ENCODE data around the gene BICRA.
"Not testable (repeated sequence)": the region's sequence is repeated elsewhere in the genome, so short reads cannot be mapped to it uniquely, and the experiment has no call there.

The BICRA gene

GRCh38 chr19:47631681-47632446 lies 22.9 kb downstream of the BICRA start:
- no peak for DNase-seq

- DNase-seq = peak in 2 of 3 experiments; percentile 15 to 41
Observed at GRCh38 chr19:47633517-47633916, 24.6 kb downstream of the BICRA start.

GRCh38 chr19:47633996-47634395 lies 25.1 kb downstream of the BICRA start:
- DNase-seq = peak in 1 of 3 experiments; percentile 27

GRCh38 chr19:47635152-47635754 lies 26.3 kb downstream of the BICRA start:
- DNase-seq = not testable (repeated sequence)

- no peak for DNase-seq
Observed at GRCh38 chr19:47637550-47637949, 28.6 kb downstream of the BICRA start.

DNA sequence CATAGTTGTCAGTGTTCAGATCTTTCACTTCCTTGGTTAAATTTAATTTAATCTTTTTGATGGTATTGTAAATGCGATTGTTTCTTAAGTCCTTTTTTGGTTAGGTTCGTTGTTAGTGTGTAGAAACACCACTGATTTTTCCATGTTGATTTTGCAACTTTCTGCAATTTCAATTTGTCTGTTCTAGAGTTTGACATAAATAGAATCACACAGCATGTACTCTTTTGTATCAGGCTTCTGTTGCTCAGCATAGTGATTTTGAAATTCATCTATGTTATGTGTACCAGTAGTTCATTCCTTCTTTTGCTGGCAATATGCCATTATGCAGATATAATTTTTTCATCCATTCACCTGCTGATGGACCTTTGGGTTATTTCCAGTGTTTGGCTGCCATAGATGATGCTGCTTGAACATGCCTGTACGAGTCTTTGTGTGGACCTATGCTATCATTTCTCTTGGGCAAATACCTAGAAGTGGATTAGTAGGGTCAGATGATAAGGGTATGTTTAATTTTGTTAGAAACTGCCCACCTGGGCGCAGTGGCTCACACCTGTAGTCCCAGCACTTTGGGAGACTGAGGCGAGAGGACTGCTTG lies 33.1 kb downstream of the BICRA start:
- DNase-seq = no peak

DNA sequence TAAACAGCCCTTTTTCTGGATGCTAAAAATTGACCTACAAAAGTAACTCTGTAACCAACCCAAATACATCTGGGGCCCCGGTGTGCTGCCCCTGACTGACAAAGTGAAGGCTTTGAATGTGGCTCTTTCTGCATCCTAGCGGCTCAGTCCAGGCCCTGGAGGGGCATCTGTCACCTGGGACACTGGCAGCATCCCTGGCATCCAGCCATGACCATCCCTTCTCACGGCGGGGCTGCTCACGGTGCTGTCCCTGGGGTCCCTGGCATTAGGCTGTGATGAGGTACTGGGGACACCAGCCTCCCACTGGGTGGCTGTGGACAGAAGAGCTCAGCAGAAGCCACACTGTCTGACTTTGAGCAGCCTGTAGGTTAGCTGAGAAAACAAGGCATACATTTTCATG lies 34.3 kb downstream of the BICRA start:
- no peak for DNase-seq

GRCh38 chr19:47644199-47644598 lies 35.3 kb downstream of the BICRA start:
- DNase-seq = no peak

DNA sequence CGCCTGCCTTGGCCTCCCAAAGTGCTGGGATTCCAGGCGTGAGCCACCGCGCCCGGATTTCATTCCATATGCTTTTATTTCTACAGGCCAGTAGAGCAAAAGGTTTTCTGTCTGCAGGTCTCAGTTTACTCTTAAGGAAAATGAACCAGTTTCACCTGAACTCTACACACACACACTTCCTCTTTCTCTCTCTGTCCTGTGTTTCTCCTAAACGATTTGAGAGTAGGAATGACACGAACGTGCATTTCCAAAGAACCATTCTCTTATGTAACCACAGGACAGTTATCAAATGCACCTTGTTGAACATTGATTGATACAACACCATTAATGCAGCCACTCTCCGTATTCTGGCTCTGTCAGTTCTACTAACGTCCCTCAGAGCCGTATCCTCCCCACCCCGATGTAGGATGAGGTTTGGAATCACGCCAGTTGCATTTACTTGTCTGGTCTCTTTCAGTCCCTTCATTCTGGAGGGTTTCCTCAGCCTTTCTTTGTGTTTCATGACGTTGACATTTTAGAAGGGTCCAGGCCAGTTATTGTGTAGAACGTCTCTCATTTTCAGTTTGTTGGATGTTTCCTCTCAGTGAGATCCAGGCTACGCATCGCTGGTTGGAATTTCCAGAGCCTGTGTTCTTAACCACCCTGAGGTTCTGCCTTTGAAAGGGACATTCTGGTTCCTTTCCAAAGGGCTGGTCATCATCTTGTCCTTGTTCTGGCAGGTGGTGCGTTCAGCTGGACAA lies 36.0 kb downstream of the BICRA start:
- DNase-seq = peak in 1 of 3 experiments; percentile 14

DNA sequence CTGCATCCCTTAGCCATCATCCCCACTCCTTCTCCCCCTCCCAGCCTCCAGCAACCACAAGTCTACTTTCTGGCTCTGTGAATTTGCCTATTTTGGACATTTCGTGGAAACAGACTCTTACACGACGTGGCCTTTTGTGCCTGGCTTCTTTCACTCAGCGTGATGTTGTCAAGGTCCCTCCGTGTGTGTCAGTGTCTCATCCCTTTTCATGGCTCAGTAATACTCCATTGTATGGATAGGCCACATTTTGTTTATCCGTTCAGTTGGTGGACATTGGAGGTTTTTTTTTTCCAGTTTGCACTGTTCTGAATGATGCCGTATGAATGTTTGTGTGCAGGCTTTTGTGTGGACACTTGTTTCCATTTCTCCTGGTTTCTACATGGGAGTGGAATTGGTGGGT lies 38.0 kb downstream of the BICRA start:
- no peak for DNase-seq

- DNase-seq = no peak
Observed at GRCh38 chr19:47649588-47649987, 40.7 kb downstream of the BICRA start.

- DNase-seq = no peak
Observed at GRCh38 chr19:47650700-47651099, 41.8 kb downstream of the BICRA start.

DNA sequence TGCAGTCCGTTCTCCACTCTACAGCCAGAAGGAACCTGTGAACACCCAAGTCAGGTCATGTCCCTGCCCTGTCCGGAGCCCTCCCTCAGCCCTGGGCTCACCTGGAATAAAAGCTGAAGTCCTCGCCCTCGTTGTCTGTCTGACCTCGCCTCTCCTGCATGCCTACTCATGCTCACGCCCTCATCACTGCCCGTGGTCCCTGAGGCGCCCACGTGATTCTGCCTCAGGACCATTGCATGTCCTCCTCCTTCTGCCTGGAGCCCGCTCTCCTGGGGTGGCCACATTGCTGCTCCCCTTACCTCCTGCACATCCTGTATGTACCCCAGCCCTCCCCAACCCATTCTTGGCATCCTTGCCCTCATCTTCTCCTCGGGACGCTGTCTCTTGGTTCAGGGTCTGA lies 42.2 kb downstream of the BICRA start:
- no peak for DNase-seq

GRCh38 chr19:47651691-47652090 lies 42.8 kb downstream of the BICRA start:
- no peak for DNase-seq

- no peak for DNase-seq
Observed at GRCh38 chr19:47652285-47652684, 43.4 kb downstream of the BICRA start.

GRCh38 chr19:47653856-47654255 lies 44.9 kb downstream of the BICRA start:
- DNase-seq = no peak

- DNase-seq = no peak
Observed at GRCh38 chr19:47657719-47658118, 48.8 kb downstream of the BICRA start.

DNA sequence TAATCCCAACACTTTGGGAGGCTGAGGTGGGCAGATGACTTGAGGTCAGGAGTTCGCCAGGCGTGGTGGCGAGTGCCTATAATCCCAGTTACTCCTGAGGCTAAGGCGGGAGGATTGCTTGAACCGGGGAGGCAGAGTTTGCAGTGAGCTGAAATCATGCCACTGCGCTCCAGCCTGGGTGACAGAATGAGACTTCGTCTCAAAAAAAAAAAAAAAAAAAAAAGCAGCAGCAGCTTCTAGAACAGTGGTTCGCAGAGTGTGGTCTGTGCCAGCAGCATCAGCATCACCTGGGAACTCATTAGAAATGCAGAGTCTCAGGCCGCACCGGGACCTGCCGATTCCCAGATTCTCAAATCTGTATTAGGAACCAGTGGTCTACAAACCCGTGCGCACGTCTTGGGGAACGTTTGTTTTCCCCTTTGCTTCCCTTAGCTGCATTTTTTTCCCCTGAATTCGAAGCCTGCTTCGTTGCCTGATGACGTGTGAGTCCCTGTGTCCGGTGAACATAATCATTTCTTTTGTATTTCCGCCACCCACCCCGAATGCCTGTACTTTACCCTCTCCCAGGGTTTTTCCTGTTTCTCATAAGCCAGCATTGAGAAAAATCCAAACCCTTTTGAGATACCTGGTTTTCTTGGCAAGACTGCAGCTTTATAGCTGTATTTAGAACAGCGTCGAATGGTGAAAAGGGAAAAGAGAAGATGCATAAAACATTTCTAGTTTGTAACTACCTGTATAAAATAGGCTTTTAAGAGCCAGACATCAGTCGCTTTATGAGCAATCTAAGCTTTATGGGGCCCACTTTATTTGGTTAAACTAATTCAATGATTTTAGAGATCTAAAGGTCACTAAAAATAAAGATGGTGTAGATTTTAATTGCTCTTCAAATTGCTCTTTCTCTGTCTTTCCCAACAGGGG lies 49.8 kb downstream of the BICRA start:
- no peak for DNase-seq

DNA sequence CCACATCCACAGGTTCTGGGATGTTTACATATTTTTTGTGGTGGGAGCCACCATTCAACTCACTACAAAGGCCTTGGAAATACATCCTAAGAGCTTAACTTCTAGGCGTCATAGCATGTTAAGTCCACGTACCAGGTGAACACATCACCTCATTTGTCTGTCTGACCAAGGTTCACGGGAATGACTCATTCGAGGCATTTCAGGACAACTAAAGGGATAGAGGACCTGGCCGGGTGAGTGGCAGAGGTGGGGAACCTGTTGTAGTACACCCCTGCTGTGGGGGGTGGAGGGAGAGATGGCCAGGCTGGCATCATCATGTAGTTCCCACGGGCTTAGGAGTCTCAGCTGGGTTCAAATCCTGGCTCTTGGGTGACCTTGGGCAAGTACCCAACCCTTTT lies 51.5 kb downstream of the BICRA start:
- DNase-seq = no peak

- DNase-seq = no peak
Observed at GRCh38 chr19:47661161-47661560, 52.2 kb downstream of the BICRA start.

DNA sequence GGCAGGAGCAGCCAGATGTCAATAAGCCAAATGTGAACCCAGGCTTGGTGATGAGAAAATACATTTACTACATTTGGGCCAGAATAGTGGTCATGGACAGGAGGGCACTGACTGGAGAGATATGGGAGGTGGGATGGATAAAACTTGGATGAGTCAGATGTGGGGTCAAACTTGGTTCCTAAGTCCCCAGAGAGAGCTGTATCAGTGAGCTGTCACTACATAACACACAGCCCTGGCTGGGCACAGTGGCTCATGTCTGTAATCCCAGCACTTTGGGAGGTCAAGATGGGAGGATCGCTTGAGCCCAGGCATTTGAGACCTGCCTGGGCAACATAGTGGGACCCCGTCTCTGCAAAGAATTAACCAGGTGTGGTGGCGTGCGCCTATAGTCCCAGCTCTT lies 52.7 kb downstream of the BICRA start:
- DNase-seq = no peak

DNA sequence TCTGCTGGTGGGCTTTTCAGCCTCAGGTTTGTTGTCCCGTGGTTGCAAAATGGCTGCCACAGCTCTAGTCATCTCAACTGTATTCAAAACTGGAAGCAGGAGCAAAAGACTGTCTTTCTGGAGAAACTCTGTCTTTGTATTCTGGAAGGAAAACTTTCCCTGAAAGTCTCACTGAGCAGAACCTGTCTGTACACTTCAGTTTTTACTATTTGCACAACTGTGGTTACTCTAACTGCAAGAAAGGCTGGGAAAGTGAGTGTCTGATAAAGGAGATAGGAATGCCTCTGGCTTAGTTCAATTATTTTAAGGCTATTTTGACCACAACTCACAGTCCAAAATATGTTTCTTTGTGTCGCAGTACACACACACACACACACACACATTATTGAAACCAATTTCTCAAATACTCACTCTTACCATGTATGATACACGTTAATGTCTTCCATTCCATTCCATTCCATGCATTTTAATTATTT lies 54.5 kb downstream of the BICRA start:
- no peak for DNase-seq
